ENCODE data around the gene CTNNB1.

Gene CTNNB1

DNA sequence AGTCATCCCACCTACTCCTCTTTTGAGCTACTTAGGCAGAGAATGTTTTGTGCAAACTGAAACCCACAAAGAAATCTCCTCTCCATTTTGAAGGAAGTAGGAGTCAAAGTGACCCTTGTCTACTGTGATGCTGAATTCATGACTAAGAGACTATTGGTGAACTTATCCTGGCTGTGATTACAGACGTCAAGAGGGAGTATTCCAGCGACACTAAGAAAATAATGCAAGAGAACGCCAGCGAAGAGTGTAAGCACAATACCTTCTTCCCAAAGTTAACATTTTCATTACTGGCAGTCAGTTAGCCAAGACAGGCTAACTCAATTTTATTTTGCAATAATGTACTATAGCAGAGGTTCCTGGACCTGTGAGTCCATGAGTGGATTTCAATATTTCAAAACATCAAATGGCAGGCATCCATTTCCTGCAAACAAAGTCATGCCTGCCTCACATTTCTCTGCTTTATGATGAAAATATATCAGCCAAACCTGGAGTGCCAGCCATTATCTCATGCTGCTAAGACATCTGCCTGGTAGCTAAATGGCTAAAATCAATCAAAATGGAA, 59.0 kb downstream of the CTNNB1 start:
- DNase-seq (ENCODE audit: low read depth), result no peak

DNA sequence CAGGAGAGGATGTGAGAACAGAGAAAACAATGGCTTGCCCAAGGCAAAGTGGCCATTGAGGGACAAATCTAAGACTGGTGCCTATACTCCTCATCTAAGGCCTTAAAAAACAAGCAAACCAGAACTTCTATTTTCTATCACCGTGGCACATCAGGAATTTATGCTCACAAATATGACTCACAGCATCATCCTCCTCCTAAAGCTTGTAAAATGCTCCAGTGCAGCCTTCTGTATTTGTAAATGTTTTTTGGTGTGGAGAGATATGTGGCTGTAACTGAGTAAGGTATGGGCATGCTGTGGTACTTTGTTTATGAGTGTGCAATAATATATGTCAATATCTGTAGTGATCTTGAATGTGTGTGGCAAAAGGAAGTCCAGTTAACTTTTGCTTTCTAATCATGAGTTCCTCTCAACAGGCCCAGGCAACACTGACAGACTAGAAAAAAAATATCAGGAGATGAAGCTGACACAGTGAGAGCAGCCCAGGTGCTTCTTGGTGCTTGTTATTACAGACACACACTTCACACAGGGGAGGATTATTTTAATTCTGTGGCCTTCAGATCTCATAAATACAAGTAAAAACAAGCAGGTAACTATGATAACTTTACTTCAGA, 60.3 kb downstream of the CTNNB1 start:
- DNase-seq (ENCODE audit: low read depth), result peak; percentile 82

DNA sequence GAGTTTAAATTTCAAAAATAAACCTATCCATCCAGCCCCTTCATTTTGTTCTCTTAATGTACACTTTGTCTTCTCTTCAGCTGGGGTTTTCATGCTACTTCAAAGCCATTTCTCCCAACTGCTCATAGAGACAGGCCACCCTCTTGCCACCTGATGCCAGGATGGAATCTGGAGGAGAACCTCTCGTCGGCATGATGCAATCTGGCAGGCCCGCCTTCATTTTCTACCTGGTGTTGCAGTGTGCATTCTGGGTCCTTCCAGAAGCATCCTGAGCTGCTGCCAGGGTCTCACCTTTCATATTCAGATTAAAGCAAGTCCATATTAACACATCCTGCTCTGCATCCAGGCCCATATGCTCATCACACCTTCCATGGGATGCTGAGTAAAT, 60.8 kb downstream of the CTNNB1 start:
- no peak for DNase-seq (ENCODE audit: low read depth)

DNA sequence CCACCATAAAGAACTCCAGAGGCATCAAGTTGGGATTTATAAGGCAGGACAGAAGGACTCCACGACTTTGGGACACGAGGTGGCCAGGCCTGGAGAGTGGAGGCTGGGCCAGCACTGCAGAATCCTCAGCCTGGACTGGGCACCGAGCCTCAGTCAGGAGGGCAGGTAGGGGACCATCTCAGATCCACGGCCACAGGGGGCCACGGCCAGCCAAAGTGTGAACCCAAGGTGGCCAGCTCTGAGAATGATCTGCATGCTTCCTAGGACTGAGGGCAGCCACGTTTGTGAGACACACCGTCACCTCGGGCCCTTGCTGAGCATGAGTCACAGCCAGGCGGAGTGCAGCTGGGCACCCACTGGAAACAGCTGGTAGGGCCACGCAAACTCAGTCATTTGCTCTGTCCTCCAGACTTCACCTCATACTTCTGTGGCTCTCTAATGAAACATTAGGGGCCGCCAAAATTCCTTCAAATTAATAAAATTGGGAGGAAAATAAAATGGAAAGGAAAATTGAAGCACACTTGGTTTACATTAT, 65.8 kb downstream of the CTNNB1 start:
- peak; percentile 46 for DNase-seq (ENCODE audit: low read depth)

DNA sequence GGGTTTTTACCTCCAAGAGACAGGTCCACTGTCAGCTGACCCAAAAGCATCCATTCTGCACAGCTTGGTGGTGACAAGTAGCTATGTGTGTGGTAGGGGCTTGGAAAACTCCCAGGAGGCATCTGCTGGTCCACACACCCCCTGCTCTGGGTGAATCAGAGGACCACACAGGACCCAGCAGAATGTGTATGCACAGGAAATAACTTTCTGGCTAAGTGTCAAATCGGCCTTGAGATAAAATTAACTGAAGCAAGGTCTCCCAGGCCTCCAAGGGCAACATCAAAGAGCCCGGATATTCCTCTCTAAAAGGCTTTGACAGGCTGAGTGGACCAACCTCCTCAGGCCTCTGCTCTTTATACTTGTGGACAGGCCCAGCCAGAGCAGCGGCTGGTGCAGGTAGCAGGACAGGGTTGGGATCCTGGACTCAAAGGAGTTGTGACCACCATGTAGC, 66.5 kb downstream of the CTNNB1 start:
- peak; percentile 94 for DNase-seq (ENCODE audit: low read depth)

DNA sequence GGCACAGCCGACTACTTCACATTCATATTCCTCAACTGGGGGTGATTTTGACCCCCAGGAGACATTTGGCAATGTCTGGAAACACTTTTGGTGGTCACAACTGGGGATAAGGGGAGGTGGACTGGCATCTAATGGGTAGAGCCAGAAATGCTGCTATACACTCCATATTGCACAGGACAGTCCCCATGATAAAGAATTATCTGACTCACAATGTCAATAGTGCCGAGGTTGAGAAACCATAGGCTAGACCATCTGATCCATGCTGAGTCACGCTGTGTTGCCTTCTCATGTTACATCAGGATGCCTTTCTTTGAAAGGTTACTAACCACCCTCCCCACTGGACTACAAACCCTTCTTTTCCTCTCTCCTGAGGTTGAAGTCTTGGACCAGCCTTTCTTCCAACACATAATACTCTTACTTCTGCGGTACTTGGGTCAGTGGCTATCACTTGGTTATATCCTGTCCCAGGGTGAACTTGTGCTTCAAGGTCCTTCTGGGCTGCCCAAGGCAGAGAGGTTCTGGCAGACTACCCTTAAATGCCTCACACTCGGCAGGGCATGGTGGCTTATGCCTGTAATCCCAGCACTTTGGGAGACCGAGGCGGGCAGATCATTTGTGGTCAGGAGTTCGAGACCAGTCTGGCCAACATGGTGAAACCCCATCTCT, 68.8 kb downstream of the CTNNB1 start:
- DNase-seq (ENCODE audit: low read depth), result peak; percentile 97

DNA sequence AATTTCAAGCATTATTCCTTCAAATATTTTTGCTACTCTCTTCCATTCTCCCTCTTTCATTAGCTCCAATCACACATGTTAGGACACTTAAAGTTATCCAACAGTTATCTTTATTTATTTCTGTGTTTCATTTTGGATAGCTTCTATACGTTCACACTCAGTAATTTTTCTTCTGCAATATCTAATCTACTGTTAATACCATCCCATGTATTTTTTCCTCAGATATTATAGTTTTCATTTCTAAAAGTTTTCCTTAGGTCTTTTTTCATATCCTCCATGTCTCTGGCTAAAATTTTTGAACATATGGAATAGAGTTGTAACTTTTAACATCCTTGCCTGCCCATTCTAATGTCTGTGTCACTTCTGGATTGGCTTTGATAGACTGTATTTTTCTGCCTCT, 73.4 kb downstream of the CTNNB1 start:
- DNase-seq (ENCODE audit: low read depth), result no peak

DNA sequence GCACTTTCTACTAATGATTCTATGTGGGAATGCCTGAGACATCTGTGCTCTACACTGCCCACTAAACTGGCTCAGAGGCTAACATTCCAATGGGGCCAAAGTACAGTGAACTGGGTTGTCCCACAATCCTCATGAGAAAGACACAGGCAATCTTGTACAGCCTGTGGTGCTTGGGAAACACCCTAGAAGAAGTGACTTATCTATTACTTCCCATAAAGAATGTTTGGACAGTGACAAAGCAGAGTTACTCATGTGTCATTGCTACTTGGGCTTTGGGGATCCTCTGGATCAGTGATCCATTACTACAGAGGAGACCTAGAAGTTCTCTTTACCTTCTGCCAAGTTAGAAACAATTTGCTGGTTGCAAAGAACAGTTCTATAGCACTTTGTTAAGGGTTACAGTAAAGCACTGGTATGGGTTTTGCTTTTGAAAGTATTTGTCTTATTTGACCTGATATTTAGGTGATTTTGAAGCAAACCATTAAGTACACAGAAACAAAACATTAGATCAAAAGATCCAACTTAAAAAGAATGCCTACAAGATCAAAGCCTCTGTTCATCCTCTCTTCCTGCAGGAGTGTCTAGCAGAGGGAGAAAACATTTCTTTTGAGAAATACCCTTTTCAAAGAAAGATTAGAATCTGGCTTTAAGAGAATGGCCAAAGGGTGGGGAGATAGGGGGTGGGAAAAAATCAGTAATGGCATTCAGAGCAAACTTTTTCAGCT, 75.8 kb downstream of the CTNNB1 start:
- DNase-seq (ENCODE audit: low read depth), result peak; percentile 90

DNA sequence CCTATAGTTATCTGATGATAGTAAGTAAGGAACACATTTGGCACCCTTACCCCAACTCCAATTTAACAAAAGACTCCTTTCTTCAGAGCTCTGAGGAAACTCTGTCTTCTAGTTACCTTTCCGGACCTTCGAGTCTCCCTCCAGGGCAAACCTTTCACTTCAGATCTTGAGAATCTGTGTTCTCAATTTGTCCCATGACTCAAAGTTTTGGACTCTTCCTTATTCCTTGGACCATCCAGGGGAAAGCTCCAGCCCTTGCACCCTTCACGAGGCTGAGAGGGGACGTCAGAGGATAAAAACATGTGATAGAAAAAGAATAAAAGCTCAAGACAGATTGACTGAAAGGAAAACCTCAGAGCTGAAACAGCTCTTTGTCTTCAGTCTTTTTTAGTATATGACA, 76.9 kb downstream of the CTNNB1 start:
- peak; percentile 41 for DNase-seq (ENCODE audit: low read depth)

DNA sequence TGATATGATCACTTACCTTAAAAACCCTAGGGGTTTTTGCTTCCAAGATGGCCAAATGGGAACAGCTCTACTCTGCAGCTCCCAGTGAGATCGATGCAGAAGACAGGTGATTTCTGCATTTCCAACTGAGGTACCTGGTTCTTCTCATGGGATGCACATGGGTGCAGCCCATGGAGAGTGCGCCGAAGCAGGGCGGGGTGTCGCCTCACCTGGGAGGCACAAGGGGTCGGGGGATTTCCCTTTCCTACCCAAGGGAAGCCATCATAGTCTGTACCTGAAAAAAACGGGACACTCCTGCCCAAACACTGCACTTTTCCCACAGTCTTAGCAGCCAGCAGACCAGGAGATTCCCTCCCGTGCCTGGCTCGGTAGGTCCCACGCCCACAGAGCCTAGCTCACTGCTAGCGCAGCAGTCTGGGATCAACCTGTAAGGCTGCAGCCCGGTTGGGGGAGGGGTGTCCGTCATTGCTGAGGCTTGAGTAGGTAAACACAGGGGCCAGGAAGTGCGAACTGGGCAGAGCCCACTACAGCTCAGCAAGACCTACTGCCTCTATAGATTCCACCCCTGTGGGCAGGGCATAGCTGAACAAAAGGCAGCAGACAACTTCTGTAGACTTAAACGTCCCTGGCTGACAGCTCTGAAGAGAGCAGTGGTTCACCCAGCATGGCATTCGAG, 78.6 kb downstream of the CTNNB1 start:
- no peak for DNase-seq (ENCODE audit: low read depth)

DNA sequence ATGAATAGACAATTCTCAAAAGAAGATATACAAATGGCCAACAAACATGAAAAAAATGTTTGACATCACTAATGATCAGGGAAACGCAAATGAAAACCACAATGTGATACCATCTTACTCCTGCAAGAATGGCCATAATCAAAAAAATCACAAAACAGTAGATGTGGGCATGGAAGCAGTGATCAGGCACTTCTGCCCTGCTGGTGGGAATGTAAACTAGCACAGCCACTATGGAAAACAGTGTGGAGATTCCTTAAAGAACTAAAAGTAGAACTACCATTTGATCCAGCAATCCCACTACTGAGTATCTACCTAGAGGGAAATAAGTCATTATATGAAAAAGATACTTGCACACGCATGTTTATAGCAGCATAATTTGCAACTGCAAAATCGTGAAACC, 85.6 kb downstream of the CTNNB1 start:
- DNase-seq (ENCODE audit: low read depth), result peak; percentile 17

DNA sequence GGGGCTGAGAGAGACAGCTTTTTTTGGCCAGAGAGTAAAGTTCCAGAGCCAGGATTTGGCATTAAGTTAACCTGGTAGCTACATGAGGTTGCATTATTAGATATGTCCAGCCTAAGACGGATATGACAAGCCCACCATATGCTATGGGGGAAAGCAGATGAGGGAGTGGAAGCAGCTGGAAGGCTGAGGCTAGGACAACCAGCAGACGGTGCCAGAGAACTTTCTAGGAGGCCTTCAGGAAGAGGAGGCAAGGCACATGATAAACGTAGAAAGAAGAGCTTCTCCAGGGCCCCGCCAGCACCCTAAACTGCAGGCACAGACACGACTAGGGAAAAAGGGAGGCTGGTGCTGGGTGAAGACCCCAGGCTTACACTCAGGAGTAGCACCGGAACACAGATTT, 87.0 kb downstream of the CTNNB1 start:
- DNase-seq (ENCODE audit: low read depth), result no peak

DNA sequence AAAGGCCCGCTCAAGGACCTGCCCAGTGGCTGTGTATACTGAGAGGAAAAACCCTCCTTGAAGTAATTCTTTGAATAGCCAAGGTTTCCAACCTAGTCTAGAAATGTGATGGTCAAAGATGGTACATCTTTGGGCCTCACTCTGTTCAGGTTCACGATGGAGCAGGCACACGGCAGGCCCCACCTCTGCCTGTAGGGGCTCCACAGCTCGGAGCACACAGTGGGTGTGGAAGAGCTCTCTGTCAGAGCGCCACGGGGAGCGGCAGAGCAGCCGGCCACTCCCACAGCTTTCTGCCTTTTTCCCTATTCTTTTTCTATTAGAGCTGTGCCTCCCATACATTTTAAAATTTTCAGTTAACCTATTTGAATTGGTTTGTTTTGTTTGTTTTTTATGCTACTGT, 89.5 kb downstream of the CTNNB1 start:
- DNase-seq (ENCODE audit: low read depth), result no peak

Data from EH (cell line).